Stimulated activated CD4-positive, alpha-beta T cell treated with anti-CD3 and anti-CD28 coated beads, TNF-alpha, amount 100 ng/mL, for 24 hours (primary cell): ENCODE measurements around the gene SRGAP1.
A peak's percentile ranks its signal among the peaks of the same experiment; 100 is the strongest.
"Not testable (repeated sequence)": the region's sequence is repeated elsewhere in the genome, so short reads cannot be mapped to it uniquely, and the experiment has no call there.

Experiments
- DNase-seq, 3 experiments: peaks; one replicate each; pipeline ENCODE4 v3.0.0-alpha.2; 2020; ENCODE audit warnings: low read depth in 3 of 3

Gene SRGAP1

GRCh38 chr12:63836936-63837335 is 7.6 kb upstream of the SRGAP1 start:
- no peak for DNase-seq

GRCh38 chr12:63838411-63838810 is 6.1 kb upstream of the SRGAP1 start:
- no peak for DNase-seq

- DNase-seq = no peak
Measured at GRCh38 chr12:63841011-63841410, 3.5 kb upstream of the SRGAP1 start.

- DNase-seq = no peak
Measured at GRCh38 chr12:63841571-63841970, 2.9 kb upstream of the SRGAP1 start.

- not testable (repeated sequence) for DNase-seq
Measured at GRCh38 chr12:63842750-63843149, 1.8 kb upstream of the SRGAP1 start.

GRCh38 chr12:63843254-63843720 is 1.2 kb upstream of the SRGAP1 start:
- peak in 1 of 3 experiments; percentile 11 for DNase-seq

- peak; percentile 54 to 72 (median 57) for DNase-seq
Measured at GRCh38 chr12:63843721-63844390, 644 bp upstream of the SRGAP1 start.

- no peak for DNase-seq
Measured at GRCh38 chr12:63845726-63846125, 1.2 kb downstream of the SRGAP1 start.

- no peak for DNase-seq
Measured at GRCh38 chr12:63846238-63846967, 1.9 kb downstream of the SRGAP1 start.

GRCh38 chr12:63848450-63848849 is 4.0 kb downstream of the SRGAP1 start:
- DNase-seq = no peak

- no peak for DNase-seq
Measured at GRCh38 chr12:63849106-63849620, 4.7 kb downstream of the SRGAP1 start.

- no peak for DNase-seq
Measured at GRCh38 chr12:63849641-63850040, 5.1 kb downstream of the SRGAP1 start.

GRCh38 chr12:63853978-63854377 is 9.5 kb downstream of the SRGAP1 start:
- no peak for DNase-seq

- DNase-seq = no peak
Measured at GRCh38 chr12:63855299-63855698, 10.8 kb downstream of the SRGAP1 start.

- no peak for DNase-seq
Measured at GRCh38 chr12:63857771-63858670, 13.5 kb downstream of the SRGAP1 start.

GRCh38 chr12:63859880-63860279 is 15.4 kb downstream of the SRGAP1 start:
- not testable (repeated sequence) for DNase-seq

- no peak for DNase-seq
Measured at GRCh38 chr12:63862187-63862968, 17.9 kb downstream of the SRGAP1 start.

- no peak for DNase-seq
Measured at GRCh38 chr12:63862969-63863230, 18.4 kb downstream of the SRGAP1 start.

- no peak for DNase-seq
Measured at GRCh38 chr12:63863658-63864453, 19.4 kb downstream of the SRGAP1 start.

GRCh38 chr12:63864454-63864706 is 19.9 kb downstream of the SRGAP1 start:
- no peak for DNase-seq

- no peak for DNase-seq
Measured at GRCh38 chr12:63865448-63865847, 20.9 kb downstream of the SRGAP1 start.
